Endothelial cell (in vitro differentiated cells): ENCODE results near the gene MED12L. TPM values are rescaled to one million over a fixed set of nuclear protein-coding genes. Genes with fewer than 3 reads are reported as not detected.

Experiments
- DNase-seq: peaks from one replicate; pipeline ENCODE4 v3.0.0; 2021; ENCODE audit warnings: low spot score
- H3K27ac Mint-ChIP-seq: one replicate; pipeline ENCODE4 v1.8.0; 2021; ENCODE audit warnings: mixed read lengths, inconsistent platforms; ENCODE audit not compliant: unreplicated experiment
- H3K27me3 Mint-ChIP-seq: one replicate; pipeline ENCODE4 v1.8.0; 2021; ENCODE audit warnings: mild to moderate bottlenecking, moderate library complexity, mixed read lengths, inconsistent platforms; ENCODE audit not compliant: unreplicated experiment
- H3K36me3 Mint-ChIP-seq: one replicate; pipeline ENCODE4 v1.8.0; 2021; ENCODE audit warnings: mild to moderate bottlenecking, low read depth, mixed read lengths, inconsistent platforms; ENCODE audit not compliant: unreplicated experiment
- H3K4me1 Mint-ChIP-seq: one replicate; pipeline ENCODE4 v1.8.0; 2021; ENCODE audit warnings: mild to moderate bottlenecking, mixed read lengths, inconsistent platforms; ENCODE audit not compliant: unreplicated experiment
- H3K4me3 Mint-ChIP-seq: one replicate; pipeline ENCODE4 v1.8.0; 2021; ENCODE audit warnings: mild to moderate bottlenecking, mixed read lengths, inconsistent platforms; ENCODE audit not compliant: unreplicated experiment
- H3K9me3 Mint-ChIP-seq: one replicate; pipeline ENCODE4 v1.8.0; 2021; ENCODE audit warnings: mixed read lengths, inconsistent platforms; ENCODE audit not compliant: unreplicated experiment
- total RNA-seq: library from RNA; stranded (reverse); fragmentation: NEBNext Ultra II Directional; extraction: Animal tissue kit (Norgen Biotek cat#: 25700); gene quantifications from one replicate; pipeline ENCODE4 v1.2.1, GENCODE V29; 2021; ENCODE audit not compliant: unreplicated experiment
- TF ChIP-seq, protein P1 (sequence below): fragments of 200-600 bp; sonication (generic); IDR thresholded peaks from one replicate; pipeline ENCODE4 v1.5.0; 2021; ENCODE audit warnings: antibody characterized with exemption; ENCODE audit not compliant: unreplicated experiment

Gene MED12L
- total RNA-seq, 1 donor from 2014 or later, result 4.4 TPM

- Mint-ChIP-seq H3K4me3 (no peak overlapping the region), H3K27me3 (peaks cover 1% of the 10 kb centered on the region), H3K4me1 (peaks cover 5% of the 10 kb centered on the region), H3K36me3 (no peaks in the 10 kb centered on the region), H3K27ac (no peak overlapping the region), H3K9me3 (no peaks in the 10 kb centered on the region)
- no peak for DNase-seq
- TF ChIP-seq, protein P1, sequence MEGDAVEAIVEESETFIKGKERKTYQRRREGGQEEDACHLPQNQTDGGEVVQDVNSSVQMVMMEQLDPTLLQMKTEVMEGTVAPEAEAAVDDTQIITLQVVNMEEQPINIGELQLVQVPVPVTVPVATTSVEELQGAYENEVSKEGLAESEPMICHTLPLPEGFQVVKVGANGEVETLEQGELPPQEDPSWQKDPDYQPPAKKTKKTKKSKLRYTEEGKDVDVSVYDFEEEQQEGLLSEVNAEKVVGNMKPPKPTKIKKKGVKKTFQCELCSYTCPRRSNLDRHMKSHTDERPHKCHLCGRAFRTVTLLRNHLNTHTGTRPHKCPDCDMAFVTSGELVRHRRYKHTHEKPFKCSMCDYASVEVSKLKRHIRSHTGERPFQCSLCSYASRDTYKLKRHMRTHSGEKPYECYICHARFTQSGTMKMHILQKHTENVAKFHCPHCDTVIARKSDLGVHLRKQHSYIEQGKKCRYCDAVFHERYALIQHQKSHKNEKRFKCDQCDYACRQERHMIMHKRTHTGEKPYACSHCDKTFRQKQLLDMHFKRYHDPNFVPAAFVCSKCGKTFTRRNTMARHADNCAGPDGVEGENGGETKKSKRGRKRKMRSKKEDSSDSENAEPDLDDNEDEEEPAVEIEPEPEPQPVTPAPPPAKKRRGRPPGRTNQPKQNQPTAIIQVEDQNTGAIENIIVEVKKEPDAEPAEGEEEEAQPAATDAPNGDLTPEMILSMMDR, result no peak
Observed at GRCh38 chr3:151318991-151319390, 233.5 kb downstream of the MED12L start.

DNA sequence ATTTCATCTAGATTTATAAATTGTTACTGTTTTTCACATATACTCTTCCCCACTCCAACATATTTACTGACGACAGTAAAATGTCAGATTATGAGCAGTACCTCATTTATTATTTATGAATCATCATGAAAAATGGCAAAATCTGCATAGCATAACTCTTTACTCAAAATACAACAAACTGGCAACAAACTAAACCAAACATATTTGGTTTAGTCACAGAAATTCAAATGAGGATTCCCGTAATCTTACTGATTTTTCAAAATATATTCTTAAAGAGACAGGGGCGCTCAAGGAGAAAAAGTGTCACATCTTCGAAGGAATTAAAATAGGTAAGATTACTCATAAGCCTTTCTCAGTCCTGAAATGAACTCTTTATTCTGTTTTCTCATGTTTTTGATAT is 234.2 kb downstream of the MED12L start:
- H3K36me3 Mint-ChIP-seq, result no peaks in the 10 kb centered on the region
- peaks cover 5% of the 10 kb centered on the region for H3K4me1 Mint-ChIP-seq
- H3K27me3 Mint-ChIP-seq, result peaks cover 1% of the 10 kb centered on the region

GRCh38 chr3:151320131-151320530 is 234.7 kb downstream of the MED12L start:
- Mint-ChIP-seq H3K4me1 (peaks cover 2% of the 10 kb centered on the region), H3K36me3 (no peaks in the 10 kb centered on the region), H3K27ac (no peak overlapping the region), H3K27me3 (peaks cover 1% of the 10 kb centered on the region), H3K4me3 (no peak overlapping the region), H3K9me3 (no peaks in the 10 kb centered on the region)
- DNase-seq, result no peak
- TF ChIP-seq, protein P1, result no peak

More for the DNA sequence above, 234.2 kb downstream of the MED12L start:
- DNase-seq, result no peak
- Mint-ChIP-seq H3K9me3 (no peaks in the 10 kb centered on the region), H3K4me3 (no peak overlapping the region), H3K27ac (no peak overlapping the region)
- TF ChIP-seq, protein P1, result no peak

- TF ChIP-seq, protein P1, result no peak
- DNase-seq, result no peak
- H3K4me1 Mint-ChIP-seq, result no peaks in the 10 kb centered on the region
- H3K9me3 Mint-ChIP-seq, result no peaks in the 10 kb centered on the region
- H3K27ac Mint-ChIP-seq, result no peak overlapping the region
- no peaks in the 10 kb centered on the region for H3K36me3 Mint-ChIP-seq
- H3K4me3 Mint-ChIP-seq, result no peak overlapping the region
- H3K27me3 Mint-ChIP-seq, result peaks cover 1% of the 10 kb centered on the region
Observed at GRCh38 chr3:151321526-151321925, 236.1 kb downstream of the MED12L start.

DNA sequence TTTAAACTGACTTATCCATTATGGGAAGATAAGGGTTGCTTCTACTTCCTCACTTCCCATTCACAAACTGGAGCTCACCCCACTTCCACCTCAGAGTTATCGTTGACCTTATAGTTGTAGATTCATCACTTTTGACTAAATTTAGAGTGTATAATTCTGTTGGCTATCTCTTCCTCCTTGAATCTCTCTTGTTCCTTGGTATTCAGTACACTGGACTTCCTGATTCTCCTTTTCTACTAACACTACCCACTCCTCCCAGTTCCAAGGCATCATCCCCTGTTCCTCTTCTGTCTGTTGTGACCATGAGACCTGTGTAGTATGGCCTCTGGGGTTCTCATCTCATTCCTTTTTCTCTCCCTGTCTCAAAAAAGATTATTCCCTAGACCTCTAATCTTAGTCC is 237.0 kb downstream of the MED12L start:
- Mint-ChIP-seq H3K36me3 (no peaks in the 10 kb centered on the region), H3K4me1 (no peaks in the 10 kb centered on the region), H3K27me3 (peaks cover 1% of the 10 kb centered on the region), H3K9me3 (no peaks in the 10 kb centered on the region), H3K27ac (no peak overlapping the region), H3K4me3 (no peak overlapping the region)
- TF ChIP-seq, protein P1, result no peak
- DNase-seq, result no peak
